ENCODE results near the gene TP53TG5. TPM values are rescaled to one million over a fixed set of nuclear protein-coding genes. Genes with fewer than 3 reads are reported as not detected.
A peak's percentile ranks its signal among the peaks of the same experiment; 100 is the strongest.

The TP53TG5 gene
- total RNA-seq, 4 donors from 2014 or later, result not detected

DNA sequence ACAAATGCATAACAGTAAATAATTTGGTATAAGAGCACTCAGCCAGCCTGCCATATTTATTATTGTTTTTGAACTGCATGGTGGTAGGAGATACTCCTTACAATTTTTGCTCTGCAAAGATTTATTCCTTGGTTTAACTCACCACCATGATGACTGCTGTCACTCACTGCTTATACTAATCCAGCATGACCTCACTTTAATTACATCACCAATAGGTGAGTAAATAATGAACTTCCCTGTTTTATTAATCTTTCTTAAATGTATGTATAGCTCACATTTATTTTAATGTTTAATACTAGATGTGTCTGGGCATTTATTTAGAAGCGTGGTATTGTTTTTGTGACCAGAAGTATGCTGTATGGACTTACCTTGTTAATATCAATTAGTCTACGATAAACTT, 12.8 kb upstream of the TP53TG5 start:
- Histone ChIP-seq H3K27ac (no peak overlapping the region), H3K4me1 (no peaks in the 10 kb centered on the region), H3K27me3 (no peaks in the 10 kb centered on the region), H3K4me3 (no peak overlapping the region), H3K9me3 (no peaks in the 10 kb centered on the region), H3K36me3 (no peaks in the 10 kb centered on the region)
- TF ChIP-seq, protein P1, sequence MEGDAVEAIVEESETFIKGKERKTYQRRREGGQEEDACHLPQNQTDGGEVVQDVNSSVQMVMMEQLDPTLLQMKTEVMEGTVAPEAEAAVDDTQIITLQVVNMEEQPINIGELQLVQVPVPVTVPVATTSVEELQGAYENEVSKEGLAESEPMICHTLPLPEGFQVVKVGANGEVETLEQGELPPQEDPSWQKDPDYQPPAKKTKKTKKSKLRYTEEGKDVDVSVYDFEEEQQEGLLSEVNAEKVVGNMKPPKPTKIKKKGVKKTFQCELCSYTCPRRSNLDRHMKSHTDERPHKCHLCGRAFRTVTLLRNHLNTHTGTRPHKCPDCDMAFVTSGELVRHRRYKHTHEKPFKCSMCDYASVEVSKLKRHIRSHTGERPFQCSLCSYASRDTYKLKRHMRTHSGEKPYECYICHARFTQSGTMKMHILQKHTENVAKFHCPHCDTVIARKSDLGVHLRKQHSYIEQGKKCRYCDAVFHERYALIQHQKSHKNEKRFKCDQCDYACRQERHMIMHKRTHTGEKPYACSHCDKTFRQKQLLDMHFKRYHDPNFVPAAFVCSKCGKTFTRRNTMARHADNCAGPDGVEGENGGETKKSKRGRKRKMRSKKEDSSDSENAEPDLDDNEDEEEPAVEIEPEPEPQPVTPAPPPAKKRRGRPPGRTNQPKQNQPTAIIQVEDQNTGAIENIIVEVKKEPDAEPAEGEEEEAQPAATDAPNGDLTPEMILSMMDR (IDR thresholded peaks at IDR 0.05), result no peak
- no peak for TF ChIP-seq POLR2A (IDR thresholded peaks at IDR 0.05)
- no peak for DNase-seq

DNA sequence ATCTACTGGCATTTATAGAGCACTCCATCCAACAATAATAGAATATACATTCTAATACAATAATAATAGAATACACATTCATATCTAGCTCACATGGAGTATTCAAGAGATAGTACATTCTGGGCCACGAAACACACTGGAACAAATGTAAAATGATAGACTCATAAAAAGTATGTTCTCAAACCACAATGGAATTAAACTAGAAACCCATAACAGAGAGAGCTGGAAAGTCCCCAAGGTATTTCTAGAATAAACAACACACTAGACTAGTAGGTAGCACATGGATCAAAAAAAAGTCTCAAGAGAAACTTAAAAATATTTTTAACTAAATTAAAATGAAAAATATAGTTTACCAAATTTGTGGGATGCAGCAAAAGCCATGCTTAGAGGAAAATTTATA, 9.1 kb upstream of the TP53TG5 start:
- no peak for TF ChIP-seq POLR2A (IDR thresholded peaks at IDR 0.05)
- TF ChIP-seq, protein P1 (IDR thresholded peaks at IDR 0.05), result no peak
- Histone ChIP-seq H3K36me3 (no peaks in the 10 kb centered on the region), H3K27ac (no peak overlapping the region), H3K27me3 (no peaks in the 10 kb centered on the region), H3K4me1 (no peaks in the 10 kb centered on the region), H3K4me3 (no peak overlapping the region), H3K9me3 (no peaks in the 10 kb centered on the region)
- DNase-seq, result no peak

DNA sequence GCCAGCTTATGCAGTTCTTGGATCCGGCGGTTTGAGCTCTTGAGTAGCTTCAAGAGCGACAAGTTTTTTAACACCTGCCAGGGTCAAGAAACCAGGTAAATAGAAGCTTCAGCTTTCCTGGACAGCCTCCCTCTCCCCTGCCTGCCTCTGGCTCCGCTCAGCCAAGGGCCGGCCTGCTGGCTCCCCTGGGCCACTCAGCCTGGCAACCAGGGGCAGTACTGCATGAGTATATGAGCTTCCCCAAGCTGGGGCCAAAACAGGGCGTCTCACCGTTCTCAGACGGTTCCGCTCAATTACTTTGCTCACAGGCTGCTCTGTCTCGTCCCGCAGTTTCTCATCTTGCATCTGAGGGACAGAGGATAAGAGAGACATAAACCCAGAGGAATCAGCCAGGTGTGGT, 856 bp downstream of the TP53TG5 start:
- TF ChIP-seq, protein P1 (IDR thresholded peaks at IDR 0.05), result no peak
- TF ChIP-seq POLR2A (IDR thresholded peaks at IDR 0.05), result no peak
- Histone ChIP-seq H3K4me1 (peaks cover 0 to 10% (median 8%) of the 10 kb centered on the region in 4 donors), H3K27me3 (no peaks in the 10 kb centered on the region), H3K9me3 (no peaks in the 10 kb centered on the region), H3K4me3 (no peak overlapping the region), H3K36me3 (peaks cover 0 to 4% (median 0%) of the 10 kb centered on the region in 3 donors), H3K27ac (no peak overlapping the region)
- no peak for DNase-seq

DNA sequence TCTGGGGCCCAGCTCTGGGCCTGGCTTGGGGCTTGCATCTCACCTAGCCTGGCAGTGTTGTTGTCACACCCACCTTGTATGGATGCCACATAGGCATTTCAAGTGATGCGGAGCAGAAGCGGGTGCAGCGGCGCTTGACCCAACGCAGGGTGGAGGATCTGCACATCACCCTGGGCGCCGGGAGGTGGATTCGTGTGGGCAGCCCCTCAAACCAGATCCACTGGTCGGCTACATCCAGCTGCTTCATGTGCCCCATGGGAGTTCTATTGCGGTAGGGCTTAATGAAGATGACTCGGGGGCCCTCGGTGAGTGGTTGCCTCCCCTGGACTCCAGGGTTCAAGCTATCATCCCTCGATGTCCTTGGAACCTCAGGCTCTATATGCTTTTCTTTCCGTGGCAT, 3.2 kb downstream of the TP53TG5 start:
- Histone ChIP-seq H3K4me3 (no peak overlapping the region), H3K27me3 (no peaks in the 10 kb centered on the region), H3K4me1 (peaks cover 0 to 12% (median 8%) of the 10 kb centered on the region in 4 donors), H3K27ac (no peak overlapping the region), H3K9me3 (no peaks in the 10 kb centered on the region), H3K36me3 (peaks cover 0 to 4% (median 0%) of the 10 kb centered on the region in 3 donors)
- TF ChIP-seq POLR2A (IDR thresholded peaks at IDR 0.05), result no peak
- TF ChIP-seq, protein P1 (IDR thresholded peaks at IDR 0.05), result no peak
- DNase-seq, result no peak

DNA sequence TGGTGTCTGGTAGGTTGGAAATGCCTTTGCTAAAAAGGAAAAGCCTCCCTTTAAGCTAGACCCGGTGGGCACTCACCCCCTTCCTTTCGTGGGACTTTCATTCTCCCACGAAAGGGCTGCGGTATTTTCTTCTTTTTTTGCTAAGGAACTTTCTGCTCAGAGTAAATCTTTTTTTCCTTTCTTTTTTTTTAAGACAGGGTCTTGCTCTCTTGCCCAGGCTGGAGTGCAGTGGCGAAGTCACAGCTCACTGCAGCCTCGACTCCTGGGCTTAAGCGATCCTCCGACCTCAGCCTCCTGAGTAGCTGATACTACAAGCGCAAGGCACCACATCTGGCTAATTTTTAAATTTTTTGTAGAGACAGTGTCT, 4.0 kb downstream of the TP53TG5 start:
- Histone ChIP-seq H3K27ac (peak overlapping the region; percentile 54 to 82 (median 80)), H3K4me1 (peaks cover 0 to 12% (median 9%) of the 10 kb centered on the region in 4 donors)

More for the DNA sequence above, 4.0 kb downstream of the TP53TG5 start:
- DNase-seq, result no peak
- Histone ChIP-seq H3K27me3 (no peaks in the 10 kb centered on the region), H3K4me3 (peak overlapping the region; percentile 37 to 58 (median 47)), H3K36me3 (peaks cover 0 to 4% (median 0%) of the 10 kb centered on the region in 3 donors), H3K9me3 (no peaks in the 10 kb centered on the region)
- TF ChIP-seq, protein P1 (IDR thresholded peaks at IDR 0.05), result no peak
- no peak for TF ChIP-seq POLR2A (IDR thresholded peaks at IDR 0.05)

All from Peyer's patch (tissue), 4 donors.